HG02885 (cell line): ENCODE data around the gene MAFB.

Experiments used
- ATAC-seq: cut with Tn5 transposase; IDR thresholded peaks from one replicate; pipeline ENCODE4 v1.9.1; 2021; ENCODE audit warnings: mild to moderate bottlenecking; ENCODE audit not compliant: unreplicated experiment, poor library complexity

MAFB gene

GRCh38 chr20:40638414-40638813 is 50.6 kb downstream of the MAFB start:
- ATAC-seq = no peak

- ATAC-seq = no peak
Measured at GRCh38 chr20:40637176-40637575, 51.9 kb downstream of the MAFB start.

GRCh38 chr20:40636486-40636885 is 52.5 kb downstream of the MAFB start:
- ATAC-seq = no peak

DNA sequence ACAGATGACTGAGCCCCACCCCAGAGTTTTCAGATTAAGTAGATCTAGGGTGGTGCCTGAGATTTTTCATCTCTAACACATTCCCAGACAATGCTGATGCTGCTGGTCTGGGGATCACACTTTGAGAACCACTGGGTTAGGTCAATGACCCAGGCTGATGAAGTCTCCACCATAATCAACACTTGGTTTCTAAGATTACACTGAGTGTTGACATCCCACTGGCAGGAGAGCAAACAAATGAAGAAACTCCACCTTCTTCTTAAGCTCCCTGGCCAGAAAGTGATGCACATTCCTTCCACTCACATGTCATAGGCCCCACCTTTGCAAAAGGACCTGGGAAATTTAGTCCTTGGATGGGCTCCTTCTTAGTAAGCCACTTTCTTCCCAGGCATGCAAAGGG is 53.1 kb downstream of the MAFB start:
- ATAC-seq = no peak
